Kidney (tissue), 14 donors: ENCODE measurements around the gene EPAS1. TPM values are rescaled to one million over a fixed set of nuclear protein-coding genes. Genes with fewer than 3 reads are reported as not detected.

Experiments used
- DNase-seq, 5 donors: peaks; one replicate each; pipeline ENCODE4 v3.0.0-alpha.2; 2013 to 2020
- FAIRE-seq: peaks from 2 replicates; lab custom pipeline; 2012; peaks lifted over from hg19 to GRCh38; lab: Jason Lieb, UNC
- H3K27ac ChIP-seq, 2 donors: one replicate each; pipeline ENCODE4 v1.7.0; 2013; ENCODE audit warnings: low read depth in 2 of 2, low read length in 2 of 2, inconsistent platforms in 1 of 2
- H3K27me3 ChIP-seq: one replicate; pipeline ENCODE4 v1.7.1; 2013; ENCODE audit warnings: low read length, inconsistent platforms; ENCODE audit not compliant: control insufficient read depth, insufficient read depth
- H3K36me3 ChIP-seq, 3 donors: one replicate each; pipeline versions ENCODE4 v1.7.0 to v1.7.1; 2013; ENCODE audit warnings: low read length in 3 of 3, control low read depth in 1 of 3, inconsistent platforms in 1 of 3; ENCODE audit not compliant: insufficient read depth in 3 of 3, control insufficient read depth in 2 of 3
- H3K4me1 ChIP-seq, 3 donors: one replicate each; pipeline versions ENCODE4 v1.7.0 to v1.7.1; 2013; ENCODE audit warnings: low read length in 3 of 3, inconsistent platforms in 1 of 3, low read depth in 1 of 3; ENCODE audit not compliant: control insufficient read depth in 2 of 3, insufficient read depth in 2 of 3
- H3K4me3 ChIP-seq, 3 donors: one replicate each; pipeline versions ENCODE4 v1.7.0 to v1.8.1; 2013; ENCODE audit warnings: low read length in 3 of 3, control low read depth in 1 of 3, inconsistent platforms in 1 of 3
- H3K9ac ChIP-seq, 3 donors: one replicate each; pipeline versions ENCODE4 v1.7.0 to v1.7.1; 2013; ENCODE audit warnings: low read length in 3 of 3, control low read depth in 1 of 3, inconsistent platforms in 1 of 3
- H3K9me3 ChIP-seq, 3 donors: one replicate each; pipeline versions ENCODE4 v1.7.0 to v1.7.1; 2013; ENCODE audit warnings: low read length in 3 of 3, control low read depth in 1 of 3, inconsistent platforms in 1 of 3; ENCODE audit not compliant: control insufficient read depth in 2 of 3, insufficient read depth in 1 of 3
- intact Hi-C: fragments of 100-400 bp; cut with DNase I; formaldehyde crosslinking; loops from one replicate; pipeline ENCODE4 v1.11.1; 2022
- polyA plus RNA-seq: library from polyadenylated mRNA; stranded (reverse); fragments of 350-450 nt; fragmentation: Illumina TruSeq; extraction: RNeasy Lipid Tissue Mini Kit (QIAGEN cat#74804); gene quantifications from one replicate; pipeline ENCODE4 v1.2.3, GENCODE V29; 2014; ENCODE audit warnings: low read depth, low replicate concordance; ENCODE audit not compliant: insufficient read depth
- total RNA-seq: library from RNA; stranded (reverse); fragmentation: NEBNext Ultra II Directional; extraction: Animal tissue kit (Norgen Biotek cat#: 25700); gene quantifications from one replicate; pipeline ENCODE4 v1.2.1, GENCODE V29; 2021
- TF ChIP-seq, protein P1 (sequence below): IDR thresholded peaks from 3 replicates; pipeline ENCODE4 v1.5.1; 2012; ENCODE audit warnings: mild to moderate bottlenecking, moderate library complexity, borderline replicate concordance; ENCODE audit not compliant: insufficient read depth; ENCODE audit errors: extremely low read depth
- donor health status: control.
- donor health status: control.
- donor health status: control.
- donor health status: control.
- donor health status: control.
- donor health status: DM: yes; HTN: yes; CAD: no.
- donor health status: Normal renal cell carcinoma (clear cell type).

EPAS1 gene
- total and polyA plus RNA-seq, 2 donors from 2014 or later, result 142 to 398 TPM

DNA sequence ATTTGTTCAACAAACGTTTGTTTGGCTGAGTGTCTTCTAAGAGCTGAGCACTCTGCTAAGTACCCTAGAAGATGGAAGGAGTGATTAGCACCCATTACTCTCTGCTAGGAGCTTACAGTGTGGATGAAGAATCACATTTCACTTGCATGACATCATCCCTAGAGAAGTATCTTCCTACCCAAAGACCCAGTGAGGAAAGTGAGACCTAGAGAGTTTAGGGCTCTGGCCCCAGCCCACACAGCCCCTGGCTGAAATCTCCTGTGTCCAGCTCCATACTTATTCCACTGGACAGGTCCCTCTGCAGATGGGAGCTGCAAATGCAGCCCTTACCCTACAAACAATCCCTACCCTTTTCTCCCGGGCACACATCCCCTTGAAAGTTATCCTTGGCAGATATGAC is 26.8 kb upstream of the EPAS1 start:
- Histone ChIP-seq H3K4me3 (no peak overlapping the region), H3K9me3 (no peaks in the 10 kb centered on the region), H3K27me3 (no peaks in the 10 kb centered on the region), H3K36me3 (no peaks in the 10 kb centered on the region), H3K27ac (no peak overlapping the region), H3K9ac (no peak overlapping the region), H3K4me1 (peaks cover 0 to 14% (median 7%) of the 10 kb centered on the region in 3 donors)
- DNase-seq (no peak), FAIRE-seq (no peak)
- intact Hi-C loops, result no loop called here
- TF ChIP-seq, protein P1, sequence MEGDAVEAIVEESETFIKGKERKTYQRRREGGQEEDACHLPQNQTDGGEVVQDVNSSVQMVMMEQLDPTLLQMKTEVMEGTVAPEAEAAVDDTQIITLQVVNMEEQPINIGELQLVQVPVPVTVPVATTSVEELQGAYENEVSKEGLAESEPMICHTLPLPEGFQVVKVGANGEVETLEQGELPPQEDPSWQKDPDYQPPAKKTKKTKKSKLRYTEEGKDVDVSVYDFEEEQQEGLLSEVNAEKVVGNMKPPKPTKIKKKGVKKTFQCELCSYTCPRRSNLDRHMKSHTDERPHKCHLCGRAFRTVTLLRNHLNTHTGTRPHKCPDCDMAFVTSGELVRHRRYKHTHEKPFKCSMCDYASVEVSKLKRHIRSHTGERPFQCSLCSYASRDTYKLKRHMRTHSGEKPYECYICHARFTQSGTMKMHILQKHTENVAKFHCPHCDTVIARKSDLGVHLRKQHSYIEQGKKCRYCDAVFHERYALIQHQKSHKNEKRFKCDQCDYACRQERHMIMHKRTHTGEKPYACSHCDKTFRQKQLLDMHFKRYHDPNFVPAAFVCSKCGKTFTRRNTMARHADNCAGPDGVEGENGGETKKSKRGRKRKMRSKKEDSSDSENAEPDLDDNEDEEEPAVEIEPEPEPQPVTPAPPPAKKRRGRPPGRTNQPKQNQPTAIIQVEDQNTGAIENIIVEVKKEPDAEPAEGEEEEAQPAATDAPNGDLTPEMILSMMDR, result no peak

DNA sequence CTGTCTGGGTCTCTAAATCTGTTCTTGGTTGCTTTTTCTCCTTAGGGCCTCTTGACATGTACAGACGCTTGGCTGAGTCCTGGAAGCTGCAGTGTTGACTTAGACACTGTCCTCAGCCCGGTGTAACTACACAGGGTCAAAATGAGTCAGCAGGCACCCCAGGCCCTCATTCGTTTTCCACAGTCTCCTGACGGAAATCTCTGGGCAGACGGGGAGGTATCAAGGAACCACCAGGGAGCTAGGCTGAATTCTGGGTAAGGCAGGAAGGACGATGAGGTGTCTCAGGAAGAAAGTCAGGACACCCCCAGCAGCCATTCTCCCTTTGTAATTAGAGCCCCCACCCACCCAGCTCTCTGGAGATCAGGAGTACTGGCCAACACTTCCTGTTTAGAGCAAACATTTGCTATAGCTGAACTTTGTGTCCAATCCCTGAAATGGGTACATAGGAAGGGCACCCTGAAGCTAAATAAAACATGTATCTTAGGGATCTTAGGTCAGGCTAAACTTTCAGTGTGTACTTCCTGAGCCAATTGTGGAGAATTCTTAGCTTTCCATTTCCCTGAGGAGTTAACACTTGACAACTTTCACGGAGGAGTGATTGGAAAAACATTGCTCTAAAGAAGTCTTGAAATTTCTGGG is 23.9 kb upstream of the EPAS1 start:
- no peak for DNase-seq
- H3K9ac ChIP-seq, result no peak overlapping the region
- peak overlapping the region in 1 of 2 donors; percentile 52 for H3K27ac ChIP-seq
- FAIRE-seq, result no peak
- H3K4me3 ChIP-seq, result no peak overlapping the region
- no peaks in the 10 kb centered on the region for H3K36me3 ChIP-seq
- H3K27me3 ChIP-seq, result no peaks in the 10 kb centered on the region
- H3K4me1 ChIP-seq, result peaks cover 0 to 14% (median 8%) of the 10 kb centered on the region in 3 donors
- no peaks in the 10 kb centered on the region for H3K9me3 ChIP-seq
- intact Hi-C loops, result no loop called here
- TF ChIP-seq, protein P1, result no peak

DNA sequence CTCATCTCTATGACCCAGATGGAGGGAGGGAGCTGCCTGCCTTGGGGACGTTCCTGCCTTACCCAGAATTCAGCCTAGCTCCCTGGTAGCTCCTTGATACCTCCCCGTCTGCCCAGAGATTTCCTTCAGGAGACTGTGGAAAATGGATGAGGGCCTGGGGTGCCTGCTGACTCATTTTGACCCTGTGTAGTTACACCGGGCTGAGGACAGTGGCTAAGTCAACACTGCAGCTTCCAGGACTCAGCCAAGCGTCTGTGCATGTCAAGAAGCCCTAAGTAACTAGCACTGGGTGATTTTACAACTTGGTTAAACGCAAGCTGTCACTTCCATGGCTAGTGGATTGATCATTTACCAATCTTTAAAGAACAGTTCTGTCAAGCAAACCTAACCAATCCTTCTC is 23.3 kb upstream of the EPAS1 start:
- FAIRE-seq (no peak), DNase-seq (no peak)
- Histone ChIP-seq H3K36me3 (no peaks in the 10 kb centered on the region), H3K4me1 (peaks cover 0 to 14% (median 5%) of the 10 kb centered on the region in 3 donors), H3K27ac (peak overlapping the region in 1 of 2 donors; percentile 39), H3K27me3 (no peaks in the 10 kb centered on the region), H3K9ac (no peak overlapping the region), H3K9me3 (no peaks in the 10 kb centered on the region), H3K4me3 (no peak overlapping the region)
- intact Hi-C loops, result no loop called here
- TF ChIP-seq, protein P1, result no peak
